GM12878 (cell line): ENCODE data around the gene CEND1. TPM values are rescaled to one million over a fixed set of nuclear protein-coding genes. Genes with fewer than 3 reads are reported as not detected.
A peak's percentile ranks its signal among the peaks of the same experiment; 100 is the strongest.

Experiments used
- ATAC-seq: fragments of 200-7000 bp; cut with Tn5 transposase; 3 replicates; pipeline ENCODE4 v1.9.1; 2020; ENCODE audit warnings: mild to moderate bottlenecking, moderate library complexity
- BruUV-seq: library from RNA; stranded (reverse); fragments of 400-500 nt; replicated peaks from 2 replicates; lab custom pipeline; 2021; lab: Mats Ljungman, UMichigan
- CTCF ChIA-PET: fragments of 300-600 bp; sonication (Branson Sonifier 250); formaldehyde crosslinking; extraction: SDS; loops from one replicate; lab custom pipeline; 2021; ENCODE audit warnings: inconsistent platforms; lab: Yijun Ruan, JAX
- POLR2A ChIA-PET: fragments of 350-600 bp; formaldehyde crosslinking; extraction: SDS; loops from one replicate; lab custom pipeline; 2021; ENCODE audit warnings: inconsistent platforms; lab: Charles Lee
- RAD21 ChIA-PET: fragments of 300-600 bp; sonication (Branson Sonifier 250); formaldehyde crosslinking; loops from one replicate; lab custom pipeline; 2023; ENCODE audit warnings: antibody characterized with exemption; ENCODE audit not compliant: unreplicated experiment; lab: Charles Lee
- SMC1A ChIA-PET: fragments of 300-600 bp; sonication (Branson Sonifier 250); formaldehyde crosslinking; loops from one replicate; lab custom pipeline; 2023; ENCODE audit not compliant: unreplicated experiment, uncharacterized antibody; lab: Charles Lee
- DNase-seq: peaks from one replicate; pipeline ENCODE4 v3.0.0-alpha.2; 2011; ENCODE audit warnings: low read depth, low spot score
- FAIRE-seq: peaks from 3 replicates; lab custom pipeline; 2011; peaks lifted over from hg19 to GRCh38; lab: Jason Lieb, UNC
- H2AFZ ChIP-seq: 2 replicates; pipeline ENCODE4 v1.6.0; 2011; ENCODE audit warnings: low read depth, low read length, control low read depth; ENCODE audit not compliant: control insufficient read depth
- H3K27ac ChIP-seq: 2 replicates; pipeline ENCODE4 v1.5.1; 2011; ENCODE audit warnings: control low read depth; ENCODE audit not compliant: control insufficient read depth, insufficient read depth
- H3K27me3 ChIP-seq, 2 experiments: replicated peaks in 1 of 2; 2 replicates each; pipeline versions ENCODE4 v1.6.0 to v1.6.1; 2011; ENCODE audit warnings: low read length in 1 of 2; ENCODE audit not compliant: control insufficient read depth in 2 of 2, insufficient read depth in 2 of 2
- H3K36me3 ChIP-seq, 2 experiments: 2 replicates each; pipeline ENCODE4 v1.5.1; 2011; ENCODE audit warnings: low read length in 1 of 2; ENCODE audit not compliant: control insufficient read depth in 2 of 2, insufficient read depth in 2 of 2
- H3K4me1 ChIP-seq: 2 replicates; pipeline ENCODE4 v1.6.1; 2011; ENCODE audit warnings: mild to moderate bottlenecking, low read length, moderate library complexity, mixed read lengths; ENCODE audit not compliant: control insufficient read depth, insufficient read depth
- H3K4me2 ChIP-seq: 2 replicates; pipeline ENCODE4 v1.6.0; 2011; ENCODE audit warnings: control low read depth; ENCODE audit not compliant: control insufficient read depth, insufficient read depth
- H3K4me3 ChIP-seq: fragments of 200-600 bp; sonication (generic); 2 replicates; pipeline ENCODE4 v1.5.1; 2016
- H3K79me2 ChIP-seq: 2 replicates; pipeline ENCODE4 v1.6.0; 2011; ENCODE audit warnings: low read length; ENCODE audit not compliant: control insufficient read depth, insufficient read depth
- H3K9ac ChIP-seq: 2 replicates; pipeline ENCODE4 v1.8.0; 2011; ENCODE audit warnings: low read length, control low read depth, mixed read lengths; ENCODE audit not compliant: control insufficient read depth, insufficient read depth
- H3K9me3 ChIP-seq: replicated peaks from 3 replicates; pipeline ENCODE4 v1.5.1; 2011; ENCODE audit warnings: mild to moderate bottlenecking, low read length; ENCODE audit not compliant: control insufficient read depth, insufficient read depth
- H4K20me1 ChIP-seq: 2 replicates; pipeline ENCODE4 v1.6.0; 2011; ENCODE audit not compliant: control insufficient read depth, insufficient read depth
- CBX3 ChIP-seq: fragments of 200-600 bp; sonication (generic); IDR thresholded peaks from 2 replicates; pipeline ENCODE4 v1.6.1; 2016; ENCODE audit warnings: low read depth, borderline replicate concordance
- CTCF ChIP-seq, 3 experiments: IDR thresholded peaks in 2 of 3; conservative IDR thresholded peaks in 1 of 3; 2 replicates each; pipeline ENCODE4 v1.5.1; 2011; ENCODE audit warnings: low read depth in 3 of 3, low read length in 3 of 3, mild to moderate bottlenecking in 3 of 3, control low read depth in 2 of 3, moderate library complexity in 2 of 3, inconsistent platforms in 1 of 3, mixed read lengths in 1 of 3; ENCODE audit not compliant: control insufficient read depth in 2 of 3, insufficient read depth in 1 of 3; ENCODE audit errors: extremely low read depth in 1 of 3
- HCFC1 ChIP-seq: fragments of 150-350 bp; IDR thresholded peaks from 2 replicates; pipeline ENCODE4 v1.6.1; 2014; ENCODE audit warnings: low read length
- POLR2AphosphoS5 ChIP-seq: IDR thresholded peaks from 2 replicates; pipeline ENCODE4 v1.6.1; 2011; ENCODE audit warnings: mild to moderate bottlenecking, low read length, inconsistent platforms
- SMAD5 ChIP-seq: IDR thresholded peaks from 2 replicates; pipeline ENCODE4 v1.6.1; 2016; ENCODE audit warnings: antibody characterized with exemption, low read depth
- SP1 ChIP-seq: IDR thresholded peaks from one replicate; pipeline ENCODE4 v1.6.1; 2011; ENCODE audit warnings: low read depth, low read length
- WGBS: methylation state at CpG from one replicate; pipeline ENCODE4 v1.1.6; 2016; ENCODE audit warnings: low lambda C conversion rate; ENCODE audit not compliant: insufficient replicate concordance, insufficient coverage; ENCODE audit errors: missing lambda C conversion rate; 5-methylcytosine and 5-hydroxymethylcytosine counted together
- in situ Hi-C: fragments of 300-500 bp; cut with MboI; formaldehyde crosslinking; loops from 9 replicates; pipeline ENCODE4 v1.14.3; 2018; ENCODE audit warnings: mixed read lengths
- intact Hi-C: fragments of 100-400 bp; cut with micrococcal nuclease; formaldehyde crosslinking; loops from one replicate; pipeline ENCODE4 v1.14.2; 2022; ENCODE audit not compliant: unreplicated experiment
- polyA plus RNA-seq, 11 experiments: library from polyadenylated mRNA; depleted of rRNA in 4 of 11; unstranded in 6 of 11; stranded (reverse) in 5 of 11; fragments of >200 nt; fragmentation: Nextera tagmentation in 4 of 11; fragmentation: Illumina TruSeq in 1 of 11; extraction: Ambion mirVana in 4 of 11; extraction: Trizol in 1 of 11; gene quantifications; 1 replicate in 1 of 11; 2 replicates in 10 of 11; pipeline versions ENCODE4 v1.2.1 to v1.2.3, GENCODE V29; 2011 to 2016; ENCODE audit warnings: inconsistent platforms in 2 of 11, missing spikeins in 2 of 11, low read depth in 1 of 11
- total RNA-seq, 4 experiments: library from RNA; depleted of rRNA in 3 of 4; stranded (reverse); fragments of >200 nt in 3 of 4; fragmentation: Illumina TruSeq in 1 of 4; extraction: Trizol in 1 of 4; gene quantifications; 2 replicates each; pipeline versions ENCODE4 v1.2.1 to v1.2.3, GENCODE V29; 2013 to 2021

The CEND1 gene
- total and polyA plus RNA-seq, 10 of the 15 experiments (the other 5 are each of a cell fraction or from before 2014, with no cell fraction given), result 0.31 to 13.6 (median 7.2) TPM; not detected in 1

- no peaks in the 10 kb centered on the region; the same call in 1 of the 2 replicates for H4K20me1 ChIP-seq
- WGBS, result 87% methylated on average over 5 of the region's 5 CpGs
- no peak overlapping the region for H3K4me3 ChIP-seq
- DNase-seq, result no peak
- no TSS peak for BruUV-seq
- FAIRE-seq, result no peak
- ChIA-PET POLR2A (interaction anchor here (1.4 kb wide), 1 partner anchor 20 kb away, joined by 3 read pairs; the partner anchor contains the start of gene PNPLA2), CTCF (no interaction called here), SMC1A (no interaction called here), RAD21 (no interaction called here)
- H3K27me3 ChIP-seq, result no peaks in the 10 kb centered on the region
- H3K4me2 ChIP-seq, result no peak overlapping the region
- peaks cover 0 to 25% of the 10 kb centered on the region in 2 experiments; a peak in 2 of 4 replicates for H3K36me3 ChIP-seq
- H3K9ac ChIP-seq, result no peak overlapping the region
- in situ Hi-C loops, result no loop called here
- no peak overlapping the region for H2AFZ ChIP-seq
- TF ChIP-seq POLR2AphosphoS5, result peak; percentile 35; the same call in 1 of the 2 replicates
- no peak for TF ChIP-seq HCFC1
- TF ChIP-seq CBX3, result no peak
- TF ChIP-seq SP1, result no peak
- H3K9me3 ChIP-seq, result no peaks in the 10 kb centered on the region
- H3K4me1 ChIP-seq, result peaks cover 10% of the 10 kb centered on the region
- intact Hi-C loops, result no loop called here
- no peak for ATAC-seq
- H3K27ac ChIP-seq, result no peak overlapping the region
- H3K79me2 ChIP-seq, result peaks cover 20% of the 10 kb centered on the region
Observed at GRCh38 chr11:839280-839623, 49.4 kb upstream of the CEND1 start.

DNA sequence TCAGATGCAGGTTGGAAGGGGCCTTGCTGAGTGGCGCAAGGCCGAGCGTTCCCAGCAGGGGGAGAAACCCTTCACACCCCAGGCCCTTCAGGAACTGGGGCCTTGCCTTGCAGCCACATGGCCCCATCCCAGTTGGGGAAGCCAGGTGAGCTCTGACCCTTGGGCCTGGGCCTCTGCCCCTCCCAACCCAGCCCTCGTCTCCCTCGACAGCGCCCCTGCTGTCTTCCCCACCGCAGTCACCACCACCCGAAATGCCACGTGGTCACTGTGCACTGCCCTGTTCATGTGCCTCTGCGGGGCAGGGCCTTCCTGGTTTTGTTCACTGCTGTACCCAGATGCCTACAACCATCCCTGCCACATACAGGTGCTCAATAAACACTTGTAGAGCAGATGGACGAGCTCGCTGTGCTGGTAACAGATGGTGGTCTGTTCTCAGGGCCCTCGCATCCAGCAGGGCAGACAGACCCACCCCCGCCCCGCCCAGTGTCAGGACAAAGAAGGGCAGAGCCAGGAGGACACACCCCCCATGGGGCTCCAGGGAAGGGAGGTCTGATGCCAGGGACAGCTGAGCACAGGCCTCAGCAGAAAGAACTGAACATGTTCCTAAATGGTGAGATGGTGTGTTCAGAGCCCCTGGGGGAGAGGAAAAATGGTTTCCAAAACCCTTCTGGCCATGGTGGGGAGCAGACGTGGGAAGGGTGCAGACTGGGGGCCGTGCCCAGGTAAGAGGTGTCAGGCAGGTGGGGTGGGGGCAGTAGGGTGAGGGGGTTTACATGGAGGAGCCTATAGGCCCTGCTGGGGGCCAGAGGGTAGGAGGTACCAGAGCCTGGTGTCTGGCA is 48.8 kb upstream of the CEND1 start:
- RAD21 ChIA-PET, result no interaction called here

More for the DNA sequence above, 48.8 kb upstream of the CEND1 start:
- no peak overlapping the region for H2AFZ ChIP-seq
- H3K4me1 ChIP-seq, result peaks cover 11% of the 10 kb centered on the region
- H3K9me3 ChIP-seq, result no peaks in the 10 kb centered on the region
- FAIRE-seq (no peak), ATAC-seq (no peak), DNase-seq (no peak)
- intact Hi-C loops, result no loop called here
- 0 out of 6 replicates have a peak, but pooled peaks of 1 of the 3 experiments have one; percentile 17 for TF ChIP-seq CTCF (IDR thresholded peaks at IDR 0.05 in 2 of 3, conservative IDR thresholded peaks at IDR 0.05 in 1 of 3; ENCODE audit: control insufficient read depth in 2 of 3, extremely low read depth in 1 of 3, insufficient read depth in 1 of 3, low read depth in 3 of 3, low read length in 3 of 3)
- TF ChIP-seq SMAD5, result no peak
- no peak overlapping the region for H3K4me2 ChIP-seq
- BruUV-seq, result no TSS peak
- H3K36me3 ChIP-seq, result peaks cover 0 to 25% of the 10 kb centered on the region in 2 experiments; a peak in 2 of 4 replicates
- no peaks in the 10 kb centered on the region; the same call in 1 of the 2 replicates for H4K20me1 ChIP-seq
- H3K4me3 ChIP-seq, result no peak overlapping the region
- SMC1A ChIA-PET, result no interaction called here
- POLR2A ChIA-PET, result interaction anchor here (0.5 to 0.7 kb wide), 2 partner anchors 7 to 683 kb away, joined by 3 to 7 read pairs; no protein-coding TSS in a partner anchor
- CTCF ChIA-PET, result no interaction called here
- no peak overlapping the region for H3K27ac ChIP-seq
- H3K79me2 ChIP-seq, result peaks cover 20% of the 10 kb centered on the region
- no peak overlapping the region for H3K9ac ChIP-seq
- no peaks in the 10 kb centered on the region for H3K27me3 ChIP-seq
- 90% methylated on average over 17 of the region's 17 CpGs for WGBS
- in situ Hi-C loops, result no loop called here
